NK-92 (cell line): ENCODE measurements around the gene IFNGR1.
"Not testable (repeated sequence)": the region's sequence is repeated elsewhere in the genome, so short reads cannot be mapped to it uniquely, and the experiment has no call there.

Experiments
- DNase-seq: peaks from one replicate; lab custom pipeline; 2025; ENCODE audit not compliant: unreplicated experiment; lab: John Stamatoyannopoulos, UW

The IFNGR1 gene

GRCh38 chr6:137218917-137219663 is at the start of gene IFNGR1:
TSS of gene IFNGR1 (minus strand) at chr6:137219385. CDS start at chr6:137219327, 58 bp downstream.
- DNase-seq, result peak; percentile 76

GRCh38 chr6:137268911-137269310 is 49.7 kb upstream of the IFNGR1 start:
- no peak for DNase-seq

- DNase-seq, result no peak
These were observed 47.1 kb upstream of the IFNGR1 start for GRCh38 chr6:137266309-137266586.

GRCh38 chr6:137265561-137266308 is 46.5 kb upstream of the IFNGR1 start:
- no peak for DNase-seq

- no peak for DNase-seq
These were observed 45.3 kb upstream of the IFNGR1 start for GRCh38 chr6:137264311-137265075.

- DNase-seq, result no peak
These were observed 42.6 kb upstream of the IFNGR1 start for GRCh38 chr6:137261761-137262160.

GRCh38 chr6:137261361-137261760 is 42.2 kb upstream of the IFNGR1 start:
- DNase-seq, result no peak

- DNase-seq, result no peak
These were observed 41.0 kb upstream of the IFNGR1 start for GRCh38 chr6:137260217-137260616.

GRCh38 chr6:137259349-137259748 is 40.2 kb upstream of the IFNGR1 start:
- DNase-seq, result no peak

- DNase-seq, result no peak
These were observed 39.0 kb upstream of the IFNGR1 start for GRCh38 chr6:137258170-137258569.

- DNase-seq, result no peak
These were observed 37.3 kb upstream of the IFNGR1 start for GRCh38 chr6:137256350-137257103.

- DNase-seq, result no peak
These were observed 35.8 kb upstream of the IFNGR1 start for GRCh38 chr6:137254966-137255365.

GRCh38 chr6:137254430-137254829 is 35.2 kb upstream of the IFNGR1 start:
- DNase-seq, result not testable (repeated sequence)

- DNase-seq, result no peak
These were observed 29.5 kb upstream of the IFNGR1 start for GRCh38 chr6:137248702-137249101.

- no peak for DNase-seq
These were observed 28.5 kb upstream of the IFNGR1 start for GRCh38 chr6:137247724-137248123.

- no peak for DNase-seq
These were observed 27.6 kb upstream of the IFNGR1 start for GRCh38 chr6:137246791-137247202.

- DNase-seq, result no peak
These were observed 27.0 kb upstream of the IFNGR1 start for GRCh38 chr6:137246164-137246563.

GRCh38 chr6:137241481-137242038 is 22.4 kb upstream of the IFNGR1 start:
- DNase-seq, result no peak

GRCh38 chr6:137240168-137240567 is 21.0 kb upstream of the IFNGR1 start:
- DNase-seq, result no peak

- DNase-seq, result no peak
These were observed 18.4 kb upstream of the IFNGR1 start for GRCh38 chr6:137237413-137238170.
